ENCODE results near the gene LCP2.
A peak's percentile ranks its signal among the peaks of the same experiment; 100 is the strongest.

LCP2 gene

GRCh38 chr5:170294556-170294955 is 3.0 kb downstream of the LCP2 start:
- DNase-seq = no peak

GRCh38 chr5:170294057-170294456 is 3.5 kb downstream of the LCP2 start:
- no peak for DNase-seq

- no peak for DNase-seq
Measured at GRCh38 chr5:170293273-170293672, 4.3 kb downstream of the LCP2 start.

- no peak for DNase-seq
Measured at GRCh38 chr5:170292179-170293104, 5.1 kb downstream of the LCP2 start.

- DNase-seq = no peak
Measured at GRCh38 chr5:170290498-170290897, 7.1 kb downstream of the LCP2 start.

GRCh38 chr5:170289764-170290163 is 7.8 kb downstream of the LCP2 start:
- DNase-seq = no peak

GRCh38 chr5:170289121-170289520 is 8.5 kb downstream of the LCP2 start:
- no peak for DNase-seq

- DNase-seq = no peak
Measured at GRCh38 chr5:170288551-170288950, 9.0 kb downstream of the LCP2 start.

- DNase-seq = no peak
Measured at GRCh38 chr5:170288151-170288550, 9.4 kb downstream of the LCP2 start.

- no peak for DNase-seq
Measured at GRCh38 chr5:170287532-170287931, 10.0 kb downstream of the LCP2 start.

GRCh38 chr5:170286386-170286925 is 11.1 kb downstream of the LCP2 start:
- DNase-seq = no peak

- DNase-seq = no peak
Measured at GRCh38 chr5:170285181-170285580, 12.4 kb downstream of the LCP2 start.

- no peak for DNase-seq
Measured at GRCh38 chr5:170284231-170284630, 13.3 kb downstream of the LCP2 start.

- no peak for DNase-seq
Measured at GRCh38 chr5:170283296-170283695, 14.3 kb downstream of the LCP2 start.

GRCh38 chr5:170280011-170280493 is 17.5 kb downstream of the LCP2 start:
- DNase-seq = no peak

- no peak for DNase-seq
Measured at GRCh38 chr5:170279459-170279817, 18.1 kb downstream of the LCP2 start.

GRCh38 chr5:170278611-170279458 is 18.7 kb downstream of the LCP2 start:
- DNase-seq = peak; percentile 91

GRCh38 chr5:170277867-170278281 is 19.7 kb downstream of the LCP2 start:
- no peak for DNase-seq

- DNase-seq = no peak
Measured at GRCh38 chr5:170276140-170276539, 21.4 kb downstream of the LCP2 start.

GRCh38 chr5:170275376-170275994 is 22.1 kb downstream of the LCP2 start:
- no peak for DNase-seq

- peak; percentile 70 for DNase-seq
Measured at GRCh38 chr5:170273968-170274710, 23.4 kb downstream of the LCP2 start.

Data from stimulated activated CD4-positive, alpha-beta T cell treated with anti-CD3 and anti-CD28 coated beads, Interleukin-1b, Interleukin-23, amount 100 ng/mL, for 48 hours (primary cell).